HepG2 (cell line): ENCODE data around the gene NUPR2. TPM values are rescaled to one million over a fixed set of nuclear protein-coding genes. Genes with fewer than 3 reads are reported as not detected.

Experiments
- EP300 ChIP-seq, 3 experiments: sonication (generic) in 1 of 3; formaldehyde crosslinking in 1 of 3; IDR thresholded peaks; 2 replicates each; pipeline versions ENCODE4 v1.5.1 to v1.6.1; 2011 to 2020; ENCODE audit warnings: low read depth in 2 of 3, low read length in 2 of 3, borderline replicate concordance in 1 of 3, improper control_type of control experiment in 1 of 3, mild to moderate bottlenecking in 1 of 3, missing genetic modification reagents in 1 of 3, moderate library complexity in 1 of 3
- ETV5 ChIP-seq: IDR thresholded peaks from 2 replicates; pipeline ENCODE4 v1.6.1; 2018; ENCODE audit warnings: missing biosample characterization, missing genetic modification reagents, inconsistent platforms, borderline replicate concordance
- HMGXB4 ChIP-seq, 2 experiments: sonication (generic) in 1 of 2; formaldehyde crosslinking in 1 of 2; IDR thresholded peaks; 2 replicates each; pipeline versions ENCODE4 v1.4.0 to v1.6.1; 2018 to 2020; ENCODE audit warnings: missing genetic modification reagents in 2 of 2, borderline replicate concordance in 1 of 2, low read depth in 1 of 2, mild to moderate bottlenecking in 1 of 2, missing biosample characterization in 1 of 2
- IRF2 ChIP-seq: IDR thresholded peaks from 2 replicates; pipeline ENCODE4 v1.6.1; 2018; ENCODE audit warnings: missing genetic modification reagents, missing compliant biosample characterization
- JUN ChIP-seq: sonication (generic); formaldehyde crosslinking; IDR thresholded peaks from 2 replicates; pipeline ENCODE4 v1.4.0; 2020; ENCODE audit warnings: mild to moderate bottlenecking, missing genetic modification reagents
- JUND ChIP-seq: sonication (generic); formaldehyde crosslinking; IDR thresholded peaks from 2 replicates; pipeline ENCODE4 v1.8.0; 2022; ENCODE audit warnings: mild to moderate bottlenecking, missing genetic modification reagents
- LBX2 ChIP-seq: sonication (generic); formaldehyde crosslinking; IDR thresholded peaks from 2 replicates; pipeline ENCODE4 v1.5.0; 2020; ENCODE audit warnings: missing genetic modification reagents, mild to moderate bottlenecking, borderline replicate concordance
- MAZ ChIP-seq, 2 experiments: sonication (generic) in 1 of 2; formaldehyde crosslinking in 1 of 2; IDR thresholded peaks; 2 replicates each; pipeline versions ENCODE4 v1.5.0 to v1.6.1; 2012 to 2020; ENCODE audit warnings: low read depth in 2 of 2, mild to moderate bottlenecking in 2 of 2, borderline replicate concordance in 1 of 2, improper control_type of control experiment in 1 of 2, low read length in 1 of 2, missing genetic modification reagents in 1 of 2, moderate library complexity in 1 of 2
- MED13 ChIP-seq: sonication (generic); formaldehyde crosslinking; IDR thresholded peaks from 2 replicates; pipeline ENCODE4 v1.5.0; 2020; ENCODE audit warnings: missing genetic modification reagents
- NFE2 ChIP-seq: sonication (generic); formaldehyde crosslinking; IDR thresholded peaks from 2 replicates; pipeline ENCODE4 v1.4.0; 2020; ENCODE audit warnings: missing genetic modification reagents
- NFKB2 ChIP-seq: sonication (generic); formaldehyde crosslinking; IDR thresholded peaks from 2 replicates; pipeline ENCODE4 v1.4.0; 2020; ENCODE audit warnings: missing genetic modification reagents, borderline replicate concordance
- NR2F1 ChIP-seq, 2 experiments: fragments of 450-650 bp in 1 of 2; formaldehyde crosslinking in 1 of 2; IDR thresholded peaks; 2 replicates each; pipeline versions ENCODE4 v1.5.0 to v1.6.1; 2016 to 2020; ENCODE audit warnings: mild to moderate bottlenecking in 1 of 2, missing compliant biosample characterization in 1 of 2, missing genetic modification reagents in 1 of 2, moderate library complexity in 1 of 2
- POGZ ChIP-seq: sonication (generic); formaldehyde crosslinking; IDR thresholded peaks from 2 replicates; pipeline ENCODE4 v1.4.0; 2020; ENCODE audit warnings: mild to moderate bottlenecking, missing genetic modification reagents
- PTBP1 ChIP-seq: fragments of 200-400 bp; formaldehyde crosslinking; IDR thresholded peaks from 2 replicates; pipeline ENCODE4 v1.6.1; 2018; ENCODE audit warnings: low read length, low read depth; ENCODE audit not compliant: poor library complexity, severe bottlenecking
- RARA ChIP-seq: IDR thresholded peaks from 2 replicates; pipeline ENCODE4 v1.6.1; 2016; ENCODE audit warnings: missing genetic modification reagents, missing compliant biosample characterization
- SUZ12 ChIP-seq: fragments of 150-350 bp; IDR thresholded peaks from 2 replicates; pipeline ENCODE4 v1.6.1; 2014; ENCODE audit warnings: low read depth, low read length
- ZNF12 ChIP-seq: sonication (generic); formaldehyde crosslinking; IDR thresholded peaks from 2 replicates; pipeline ENCODE4 v1.5.0; 2020; ENCODE audit warnings: missing genetic modification reagents
- ZNF143 ChIP-seq: sonication (generic); formaldehyde crosslinking; IDR thresholded peaks from 2 replicates; pipeline ENCODE4 v1.4.0; 2020; ENCODE audit warnings: missing genetic modification reagents
- ZNF326 ChIP-seq: sonication (generic); formaldehyde crosslinking; IDR thresholded peaks from 2 replicates; pipeline ENCODE4 v1.4.0; 2020; ENCODE audit warnings: missing genetic modification reagents, borderline replicate concordance
- ZNF331 ChIP-seq: sonication (generic); formaldehyde crosslinking; IDR thresholded peaks from 2 replicates; pipeline ENCODE4 v1.4.0; 2020; ENCODE audit warnings: missing genetic modification reagents
- ZNF432 ChIP-seq: sonication (generic); formaldehyde crosslinking; IDR thresholded peaks from 2 replicates; pipeline ENCODE4 v1.5.0; 2020; ENCODE audit warnings: missing genetic modification reagents, mild to moderate bottlenecking, borderline replicate concordance
- ZNF513 ChIP-seq: sonication (generic); formaldehyde crosslinking; conservative IDR thresholded peaks from 2 replicates; pipeline ENCODE4 v1.5.0; 2020; ENCODE audit warnings: missing genetic modification reagents
- ZNF619 ChIP-seq: sonication (generic); formaldehyde crosslinking; IDR thresholded peaks from 2 replicates; pipeline ENCODE4 v1.4.0; 2020; ENCODE audit warnings: mild to moderate bottlenecking, missing genetic modification reagents
- ZNF749 ChIP-seq: sonication (generic); formaldehyde crosslinking; IDR thresholded peaks from 2 replicates; pipeline ENCODE4 v1.8.0; 2022; ENCODE audit warnings: mild to moderate bottlenecking, missing genetic modification reagents, moderate library complexity, borderline replicate concordance
- ZNF83 ChIP-seq: sonication (generic); formaldehyde crosslinking; IDR thresholded peaks from 2 replicates; pipeline ENCODE4 v1.4.0; 2020; ENCODE audit warnings: missing genetic modification reagents, mild to moderate bottlenecking, borderline replicate concordance
- polyA plus RNA-seq, 8 experiments: library from polyadenylated mRNA; depleted of rRNA in 3 of 8; stranded (reverse) in 7 of 8; unstranded in 1 of 8; fragments of >200 nt; fragmentation: Illumina TruSeq in 4 of 8; extraction: Trizol in 4 of 8; gene quantifications; 2 replicates each; pipeline versions ENCODE4 v1.2.1 to v1.2.3, GENCODE V29; 2011 to 2016; ENCODE audit warnings: low read depth in 4 of 8, missing spikeins in 1 of 8, mixed read lengths in 1 of 8; ENCODE audit not compliant: insufficient read depth in 1 of 8
- total RNA-seq, 5 experiments: library from RNA; depleted of rRNA; stranded (reverse); fragments of >200 nt; fragmentation: Illumina TruSeq; extraction: Trizol; gene quantifications; 2 replicates each; pipeline ENCODE4 v1.2.3, GENCODE V29; 2016; ENCODE audit warnings: low read depth in 1 of 5

Gene NUPR2
- total and polyA plus RNA-seq, 2 of the 13 experiments (the other 11 are each of a cell fraction or from before 2014, with no cell fraction given), result not detected

- TF ChIP-seq JUN (CRISPR knock-in tag) (no peak), EP300 (IDR thresholded peaks at IDR 0.05; ENCODE audit: low read depth in 2 of 2, low read length in 2 of 2) (no peak), EP300 (CRISPR knock-in tag; IDR thresholded peaks at IDR 0.05; ENCODE audit: borderline replicate concordance) (0 out of 2 replicates have a peak, but pooled peaks have one; percentile 10), ZNF749 (CRISPR knock-in tag) (no peak), SUZ12 (no peak), LBX2 (CRISPR knock-in tag) (no peak), ZNF331 (no peak), HMGXB4 (CRISPR knock-in tag; IDR thresholded peaks at IDR 0.05; ENCODE audit: borderline replicate concordance in 1 of 2, low read depth in 1 of 2) (peak; percentile 43 to 72; a peak in 2 of 4 replicates), MED13 (no peak), PTBP1 (no peak), ZNF83 (CRISPR knock-in tag) (no peak), NFE2 (CRISPR knock-in tag) (no peak), ZNF143 (peak; percentile 49; the same call in 1 of the 2 replicates), IRF2 (CRISPR knock-in tag) (0 out of 2 replicates have a peak, but pooled peaks have one; percentile 12), POGZ (CRISPR knock-in tag) (peak; percentile 16; the same call in 1 of the 2 replicates), ZNF432 (CRISPR knock-in tag) (no peak), ZNF513 (CRISPR knock-in tag) (no peak), JUND (CRISPR knock-in tag) (no peak), MAZ (IDR thresholded peaks at IDR 0.05; ENCODE audit: borderline replicate concordance, low read depth, low read length) (no peak), MAZ (CRISPR knock-in tag; IDR thresholded peaks at IDR 0.05; ENCODE audit: low read depth) (no peak), NR2F1 (CRISPR knock-in tag; IDR thresholded peaks at IDR 0.05) (no peak), ZNF619 (no peak), ETV5 (CRISPR knock-in tag) (no peak), ZNF12 (CRISPR knock-in tag) (no peak), NFKB2 (no peak), RARA (0 out of 2 replicates have a peak, but pooled peaks have one; percentile 33), ZNF326 (CRISPR knock-in tag) (no peak)
Observed at GRCh38 chr7:56079450-56080185, 36.6 kb downstream of the NUPR2 start (continued).
